Left lung (tissue), 10 donors: ENCODE results near the gene TIE1. TPM values are rescaled to one million over a fixed set of nuclear protein-coding genes. Genes with fewer than 3 reads are reported as not detected.
A peak's percentile ranks its signal among the peaks of the same experiment; 100 is the strongest.

ENCODE experiments used
- ATAC-seq: fragments of 200-7000 bp; cut with Tn5 transposase; one replicate; pipeline ENCODE4 v1.9.1; 2020; ENCODE audit warnings: moderate library complexity
- DNase-seq, 4 donors: peaks; one replicate each; pipeline ENCODE4 v3.0.0-alpha.2; 2013 to 2020
- H3K27ac ChIP-seq, 2 donors: fragments of 200-600 bp; sonication (generic) in 1 of 2; one replicate each; pipeline versions ENCODE4 v1.5.0 to v1.8.0; 2020 to 2021
- H3K27me3 ChIP-seq, 2 donors: fragments of 200-600 bp; sonication (generic) in 1 of 2; one replicate each; pipeline versions ENCODE4 v1.5.0 to v1.8.0; 2020 to 2021
- H3K36me3 ChIP-seq, 2 donors: fragments of 200-600 bp; sonication (generic) in 1 of 2; one replicate each; pipeline versions ENCODE4 v1.5.0 to v1.8.0; 2020 to 2021
- H3K4me1 ChIP-seq, 2 donors: fragments of 200-600 bp; one replicate each; pipeline ENCODE4 v1.8.0; 2021
- H3K4me3 ChIP-seq, 2 donors: fragments of 200-600 bp; sonication (generic) in 1 of 2; one replicate each; pipeline versions ENCODE4 v1.5.0 to v1.8.0; 2020 to 2021; ENCODE audit warnings: mild to moderate bottlenecking in 1 of 2
- H3K9me3 ChIP-seq, 2 donors: fragments of 200-600 bp; sonication (generic) in 1 of 2; one replicate each; pipeline versions ENCODE4 v1.5.0 to v1.8.0; 2020 to 2021
- intact Hi-C, 2 donors: fragments of 100-400 bp; cut with DNase I; formaldehyde crosslinking; loops; one replicate each; pipeline versions ENCODE4 v1.11.2 to v1.14.2; 2022
- polyA plus RNA-seq, 6 donors: library from polyadenylated mRNA; unstranded; fragments of 120-200 nt; gene quantifications; one replicate each; pipeline ENCODE4 v1.2.1, GENCODE V29; 2013; ENCODE audit not compliant: insufficient read length in 6 of 6
- total RNA-seq, 2 donors: library from RNA; stranded (reverse); fragmentation: NEBNext Ultra II Directional; extraction: Animal tissue kit (Norgen Biotek cat#: 25700); gene quantifications; one replicate each; pipeline ENCODE4 v1.2.1, GENCODE V29; 2021
- TF ChIP-seq, protein P1 (sequence below), 2 donors: fragments of 200-600 bp; sonication (generic) in 1 of 2; IDR thresholded peaks; one replicate each; pipeline versions ENCODE4 v1.5.0 to v1.8.0; 2021; ENCODE audit warnings: antibody characterized with exemption in 2 of 2
- donor health status: DM: no; HTN: yes; CAD: no.
- donor health status: DM: no; HTN: no; CAD: no.

Gene TIE1
- total and polyA plus RNA-seq, 8 donors, result 38.5 to 110 (median 92.0) TPM

DNA sequence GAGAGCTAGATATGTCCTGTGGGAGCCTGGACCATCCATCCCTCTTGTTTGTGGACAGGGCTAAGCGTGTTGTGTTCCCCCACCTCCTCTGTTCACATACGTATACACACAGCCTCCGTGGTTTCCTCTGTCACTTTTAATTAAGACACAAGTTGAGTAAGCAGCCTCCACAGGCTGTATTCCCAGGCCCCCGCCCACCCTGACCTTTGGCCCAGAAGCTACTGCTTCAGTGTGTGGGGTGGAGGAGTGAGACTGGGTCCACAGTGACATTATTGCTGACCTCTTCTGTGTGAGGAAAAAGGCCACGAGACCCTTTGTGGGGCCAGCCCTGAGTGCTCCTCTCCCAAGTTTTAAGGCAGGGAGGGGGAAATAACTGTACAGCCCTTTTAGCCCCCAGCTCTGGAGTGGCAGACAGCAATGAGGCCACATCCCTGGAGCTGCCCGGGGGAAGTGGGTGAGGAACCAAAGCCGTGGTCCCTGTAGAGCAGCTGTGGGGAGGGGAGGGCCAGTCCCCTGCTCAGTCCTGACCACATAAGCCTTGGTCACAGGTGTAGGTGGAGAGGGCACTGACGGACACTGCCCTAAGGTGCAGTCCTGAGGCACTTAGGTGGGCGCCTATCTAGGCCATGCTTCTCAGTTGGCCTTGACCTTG lies 62.6 kb downstream of the TIE1 start:
- no peak for ATAC-seq
- Histone ChIP-seq H3K27me3 (no peaks in the 10 kb centered on the region), H3K36me3 (peaks cover 6 to 57% of the 10 kb centered on the region in 2 donors)

DNA sequence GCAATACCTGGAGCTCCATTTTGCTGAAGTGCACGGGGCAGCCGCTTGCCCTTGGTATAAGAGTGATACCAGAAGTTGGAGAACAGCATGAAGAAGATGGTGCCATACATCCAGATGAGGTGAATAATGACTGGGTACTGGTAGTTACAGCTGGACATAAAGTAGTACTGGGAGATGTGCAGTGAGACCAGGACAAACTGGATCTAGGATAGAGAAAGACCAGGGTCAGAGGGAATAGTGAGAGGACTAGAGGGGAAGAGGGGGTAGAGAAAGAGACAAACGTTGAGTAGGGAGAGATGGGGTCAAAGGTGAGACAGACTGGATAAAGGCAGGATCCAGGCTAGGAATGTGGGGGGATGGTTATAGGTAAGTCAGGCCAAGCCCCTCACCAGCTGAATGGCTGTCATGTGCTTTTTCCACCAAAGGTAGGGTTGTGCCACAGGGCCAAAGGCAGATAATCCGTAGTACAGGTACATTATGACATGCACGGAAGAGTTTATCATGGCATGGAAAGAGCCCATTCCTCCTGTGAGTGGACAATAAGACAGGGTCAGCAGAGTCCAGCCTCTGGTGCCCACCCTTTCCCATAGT lies 63.2 kb downstream of the TIE1 start:
- intact Hi-C loops, result no loop called here
- ATAC-seq (no peak), DNase-seq (no peak)
- Histone ChIP-seq H3K27ac (peak overlapping the region in 1 of 2 donors; percentile 23), H3K36me3 (peaks cover 6 to 57% of the 10 kb centered on the region in 2 donors), H3K9me3 (no peaks in the 10 kb centered on the region), H3K27me3 (no peaks in the 10 kb centered on the region), H3K4me1 (peaks cover 20 to 67% of the 10 kb centered on the region in 2 donors), H3K4me3 (no peak overlapping the region)
- TF ChIP-seq, protein P1, sequence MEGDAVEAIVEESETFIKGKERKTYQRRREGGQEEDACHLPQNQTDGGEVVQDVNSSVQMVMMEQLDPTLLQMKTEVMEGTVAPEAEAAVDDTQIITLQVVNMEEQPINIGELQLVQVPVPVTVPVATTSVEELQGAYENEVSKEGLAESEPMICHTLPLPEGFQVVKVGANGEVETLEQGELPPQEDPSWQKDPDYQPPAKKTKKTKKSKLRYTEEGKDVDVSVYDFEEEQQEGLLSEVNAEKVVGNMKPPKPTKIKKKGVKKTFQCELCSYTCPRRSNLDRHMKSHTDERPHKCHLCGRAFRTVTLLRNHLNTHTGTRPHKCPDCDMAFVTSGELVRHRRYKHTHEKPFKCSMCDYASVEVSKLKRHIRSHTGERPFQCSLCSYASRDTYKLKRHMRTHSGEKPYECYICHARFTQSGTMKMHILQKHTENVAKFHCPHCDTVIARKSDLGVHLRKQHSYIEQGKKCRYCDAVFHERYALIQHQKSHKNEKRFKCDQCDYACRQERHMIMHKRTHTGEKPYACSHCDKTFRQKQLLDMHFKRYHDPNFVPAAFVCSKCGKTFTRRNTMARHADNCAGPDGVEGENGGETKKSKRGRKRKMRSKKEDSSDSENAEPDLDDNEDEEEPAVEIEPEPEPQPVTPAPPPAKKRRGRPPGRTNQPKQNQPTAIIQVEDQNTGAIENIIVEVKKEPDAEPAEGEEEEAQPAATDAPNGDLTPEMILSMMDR (IDR thresholded peaks at IDR 0.05), result no peak

More for the DNA sequence above, 62.6 kb downstream of the TIE1 start:
- DNase-seq, result no peak
- no peak overlapping the region for H3K4me3 ChIP-seq
- peak overlapping the region in 1 of 2 donors; percentile 23 for H3K27ac ChIP-seq
- TF ChIP-seq, protein P1 (IDR thresholded peaks at IDR 0.05), result no peak
- intact Hi-C loops, result no loop called here
- no peaks in the 10 kb centered on the region for H3K9me3 ChIP-seq
- peaks cover 17 to 63% of the 10 kb centered on the region in 2 donors for H3K4me1 ChIP-seq

DNA sequence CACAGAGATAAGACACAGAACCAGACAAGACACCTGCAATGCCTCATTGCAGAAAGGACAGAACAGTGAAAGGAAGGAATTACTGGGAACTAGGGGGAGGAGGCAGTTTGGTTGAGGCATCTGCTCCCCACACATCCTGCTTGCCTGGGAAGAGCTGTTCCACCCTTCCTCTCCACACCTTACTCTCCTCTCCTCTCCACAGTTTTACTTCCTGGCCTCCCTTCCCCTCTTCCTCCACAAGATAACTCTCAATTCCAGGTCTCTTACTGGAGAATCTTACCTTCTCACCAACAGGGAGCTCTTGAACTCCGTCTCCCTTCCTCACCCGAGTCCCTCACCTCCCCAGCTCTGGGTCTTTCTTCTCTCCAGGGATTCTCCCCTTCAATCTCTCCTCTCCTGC lies 64.9 kb downstream of the TIE1 start:
- ATAC-seq (no peak), DNase-seq (no peak)
- no peaks in the 10 kb centered on the region for H3K27me3 ChIP-seq
- TF ChIP-seq, protein P1 (IDR thresholded peaks at IDR 0.05), result no peak
- H3K9me3 ChIP-seq, result no peaks in the 10 kb centered on the region
- peak overlapping the region in 1 of 2 donors; percentile 94 for H3K4me3 ChIP-seq
- peaks cover 6 to 51% of the 10 kb centered on the region in 2 donors for H3K36me3 ChIP-seq
- intact Hi-C loops, result no loop called here
- H3K4me1 ChIP-seq, result peaks cover 20 to 65% of the 10 kb centered on the region in 2 donors
- peak overlapping the region; percentile 90 to 97 for H3K27ac ChIP-seq

DNA sequence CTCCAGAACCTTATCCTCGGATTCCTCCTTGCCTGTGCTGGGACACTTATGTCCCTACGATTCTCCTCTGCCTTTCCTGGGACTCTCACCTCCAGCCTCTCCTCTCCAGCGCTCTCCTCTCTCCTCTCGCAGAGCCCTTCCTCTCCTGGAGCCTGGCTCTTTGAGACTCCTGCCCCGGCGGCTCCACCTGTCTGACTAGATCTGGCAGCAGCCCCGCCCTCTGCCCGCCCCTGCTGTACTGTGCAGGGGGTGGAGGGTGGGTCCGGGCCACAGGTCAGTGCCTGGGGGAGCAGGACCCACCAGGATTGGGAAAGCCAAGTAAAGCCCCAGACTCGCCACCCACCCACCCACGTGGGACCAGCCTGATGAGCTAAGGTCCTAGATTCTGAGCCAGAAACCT lies 65.4 kb downstream of the TIE1 start:
- TF ChIP-seq, protein P1 (IDR thresholded peaks at IDR 0.05), result no peak
- Histone ChIP-seq H3K4me1 (peaks cover 20 to 60% of the 10 kb centered on the region in 2 donors), H3K27me3 (no peaks in the 10 kb centered on the region), H3K27ac (peak overlapping the region; percentile 90 to 97), H3K9me3 (no peaks in the 10 kb centered on the region), H3K36me3 (peaks cover 6 to 46% of the 10 kb centered on the region in 2 donors), H3K4me3 (peak overlapping the region in 1 of 2 donors; percentile 94)
- DNase-seq, result peak in 3 of 4 donors; percentile 61 to 89 (median 78)
- peak; percentile 57 for ATAC-seq
- intact Hi-C loops, result no loop called here

DNA sequence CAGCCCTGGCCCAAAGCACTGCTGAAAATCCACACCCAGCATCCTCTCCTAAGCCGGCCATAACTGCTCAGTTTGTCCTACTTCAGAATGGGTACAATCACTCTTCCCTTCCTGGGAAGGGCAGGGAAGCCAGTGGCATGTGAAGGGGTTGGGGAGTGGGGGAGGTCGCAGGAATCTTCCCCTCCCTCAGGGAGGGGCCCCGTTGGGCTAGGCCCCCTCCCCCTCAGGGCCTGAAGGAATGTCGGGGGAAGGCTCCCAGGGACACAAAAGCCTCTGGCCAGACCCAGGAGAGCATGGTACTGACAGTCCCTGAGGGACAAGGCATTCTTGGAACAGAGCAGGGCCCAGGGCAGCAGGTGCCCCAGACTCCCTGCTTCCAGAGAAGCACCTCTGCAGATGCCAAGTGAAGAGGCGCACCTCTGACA lies 65.8 kb downstream of the TIE1 start:
- Histone ChIP-seq H3K4me1 (peaks cover 20 to 64% of the 10 kb centered on the region in 2 donors), H3K36me3 (peaks cover 6 to 42% of the 10 kb centered on the region in 2 donors), H3K27me3 (no peaks in the 10 kb centered on the region), H3K27ac (peak overlapping the region; percentile 90 to 97), H3K4me3 (peak overlapping the region; percentile 88 to 94), H3K9me3 (no peaks in the 10 kb centered on the region)
- intact Hi-C loops, result no loop called here
- TF ChIP-seq, protein P1 (IDR thresholded peaks at IDR 0.05), result no peak
- DNase-seq (no peak), ATAC-seq (peak; percentile 0)
